ENCODE measurements around the gene SPTBN5.

DNA sequence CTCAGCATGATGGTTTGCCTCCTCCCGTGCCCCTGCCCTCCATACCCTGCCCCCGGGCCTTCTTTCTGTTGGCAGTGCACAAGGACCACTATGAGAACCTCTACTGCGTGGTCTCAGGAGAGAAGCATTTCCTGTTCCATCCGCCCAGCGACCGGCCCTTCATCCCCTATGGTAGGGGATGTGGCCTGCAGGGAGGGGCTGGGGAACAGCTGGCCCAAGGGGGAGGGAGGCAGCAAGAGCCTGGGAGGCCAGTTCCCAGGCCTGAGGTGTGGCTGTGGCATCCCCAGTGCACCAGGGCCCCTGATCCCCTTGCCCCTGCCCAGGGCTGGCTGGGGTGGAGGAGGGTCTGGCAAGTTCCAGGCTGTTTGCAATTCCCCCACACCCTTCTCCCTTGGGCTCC lies 57.8 kb downstream of the SPTBN5 start:
- TF ChIP-seq ZFP30 (CRISPR knock-in tag; IDR thresholded peaks at IDR 0.05) (no peak), ZNF70 (CRISPR knock-in tag; IDR thresholded peaks at IDR 0.05) (no peak)
- TF ChIP-seq, protein P1, sequence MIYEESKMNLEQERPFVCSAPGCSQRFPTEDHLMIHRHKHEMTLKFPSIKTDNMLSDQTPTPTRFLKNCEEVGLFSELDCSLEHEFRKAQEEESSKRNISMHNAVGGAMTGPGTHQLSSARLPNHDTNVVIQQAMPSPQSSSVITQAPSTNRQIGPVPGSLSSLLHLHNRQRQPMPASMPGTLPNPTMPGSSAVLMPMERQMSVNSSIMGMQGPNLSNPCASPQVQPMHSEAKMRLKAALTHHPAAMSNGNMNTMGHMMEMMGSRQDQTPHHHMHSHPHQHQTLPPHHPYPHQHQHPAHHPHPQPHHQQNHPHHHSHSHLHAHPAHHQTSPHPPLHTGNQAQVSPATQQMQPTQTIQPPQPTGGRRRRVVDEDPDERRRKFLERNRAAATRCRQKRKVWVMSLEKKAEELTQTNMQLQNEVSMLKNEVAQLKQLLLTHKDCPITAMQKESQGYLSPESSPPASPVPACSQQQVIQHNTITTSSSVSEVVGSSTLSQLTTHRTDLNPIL (CRISPR knock-in tag; IDR thresholded peaks at IDR 0.05; ENCODE audit: low read depth) = no peak
